Right lobe of liver (tissue), 6 donors: ENCODE data around the gene PCGF6. TPM values are rescaled to one million over a fixed set of nuclear protein-coding genes. Genes with fewer than 3 reads are reported as not detected.
A peak's percentile ranks its signal among the peaks of the same experiment; 100 is the strongest.
"Not testable (repeated sequence)": the region's sequence is repeated elsewhere in the genome, so short reads cannot be mapped to it uniquely, and the experiment has no call there.

Experiments used
- ATAC-seq, 4 donors: fragments of 200-7000 bp; cut with Tn5 transposase; one replicate each; pipeline ENCODE4 v1.9.1; 2020; ENCODE audit warnings: mild to moderate bottlenecking in 4 of 4, moderate library complexity in 4 of 4
- DNase-seq, 3 donors: peaks; one replicate each; pipeline ENCODE4 v3.0.0-alpha.2; 2020
- H3K27ac ChIP-seq, 3 donors: fragments of 200-600 bp; one replicate each; pipeline ENCODE4 v1.8.0; 2022
- H3K27me3 ChIP-seq, 2 donors: fragments of 200-600 bp; one replicate each; pipeline ENCODE4 v1.8.0; 2022
- H3K36me3 ChIP-seq, 4 donors: fragments of 200-600 bp; sonication (generic) in 1 of 4; one replicate each; pipeline versions ENCODE4 v1.5.1 to v1.8.0; 2017 to 2022; ENCODE audit warnings: control low read depth in 1 of 4
- H3K4me1 ChIP-seq, 4 donors: fragments of 200-600 bp; sonication (generic) in 1 of 4; one replicate each; pipeline versions ENCODE4 v1.5.1 to v1.8.0; 2017 to 2022; ENCODE audit warnings: control low read depth in 1 of 4
- H3K4me3 ChIP-seq, 3 donors: fragments of 200-600 bp; one replicate each; pipeline ENCODE4 v1.8.0; 2022
- H3K9me3 ChIP-seq, 4 donors: fragments of 200-600 bp; sonication (generic) in 1 of 4; one replicate each; pipeline versions ENCODE4 v1.5.1 to v1.8.0; 2017 to 2022; ENCODE audit warnings: control low read depth in 1 of 4
- CTCF ChIP-seq, 4 donors: fragments of 200-600 bp in 3 of 4; fragments of 450-650 bp in 1 of 4; IDR thresholded peaks; one replicate each; pipeline versions ENCODE4 v1.5.1 to v1.8.0; 2016 to 2022; ENCODE audit warnings: antibody characterized with exemption in 4 of 4, mild to moderate bottlenecking in 2 of 4
- POLR2A ChIP-seq: fragments of 450-650 bp; IDR thresholded peaks from one replicate; pipeline ENCODE4 v1.6.1; 2017; ENCODE audit warnings: antibody characterized with exemption, mild to moderate bottlenecking
- WGBS: methylation state at CpG from one replicate; pipeline ENCODE4 v1.1.6; 2018; ENCODE audit warnings: low coverage, low lambda C conversion rate; ENCODE audit not compliant: insufficient coverage; ENCODE audit errors: missing lambda C conversion rate; 5-methylcytosine and 5-hydroxymethylcytosine counted together
- intact Hi-C, 2 donors: fragments of 100-400 bp; cut with DNase I; formaldehyde crosslinking; loops; one replicate each; pipeline versions ENCODE4 v1.11.2 to v1.14.1; 2022
- total RNA-seq, 6 experiments: library from RNA; depleted of rRNA in 2 of 6; stranded (reverse); fragments of >200 nt in 2 of 6; fragmentation: NEBNext Ultra II Directional in 3 of 6; extraction: Animal tissue kit (Norgen Biotek cat#: 25700) in 3 of 6; gene quantifications; one replicate each; pipeline versions ENCODE4 v1.1.0 to v1.2.4, GENCODE V29; 2016 to 2023
- donor health status: DM: no; HTN: yes; CAD: no.
- donor health status: DM: no; HTN: no; CAD: no.
- donor health status: DM: no; HTN: no; CAD: no.
- donor health status: DM: no; HTN: yes; CAD: no.
- donor health status: DM: no; HTN: yes; CAD: no.

Gene PCGF6
- total RNA-seq, 6 experiments from 2014 or later, result 4.7 to 8.5 (median 6.0) TPM

- Histone ChIP-seq H3K36me3 (no peaks in the 10 kb centered on the region), H3K4me3 (peak within 1 kb of the TSS; percentile 90 to 98 (median 91)), H3K4me1 (peaks cover 0 to 6% (median 0%) of the 10 kb centered on the region in 4 donors), H3K27ac (peak within 1 kb of the TSS; percentile 73 to 88 (median 76)), H3K27me3 (no peaks in the 10 kb centered on the region), H3K9me3 (no peaks in the 10 kb centered on the region)
- DNase-seq (peak; percentile 92 to 94 (median 93)), ATAC-seq (peak; percentile 84 to 91 (median 88))
- TF ChIP-seq POLR2A, result peak; percentile 85
- peak in 1 of 4 donors; percentile 17 for TF ChIP-seq CTCF (IDR thresholded peaks at IDR 0.05)
- WGBS, result 0% methylated on average over 18 of the region's 81 CpGs
- intact Hi-C loops, result no loop called here
Observed at GRCh38 chr10:103367782-103368518, 17.0 kb upstream of the PCGF6 start, which contains the start of gene TAF5. Gene TAF5 (plus strand): TSS chr10:103367976. CDS start chr10:103367990, 14 bp downstream.

GRCh38 chr10:103367379-103367781, 16.4 kb upstream of the PCGF6 start:
- no peak for TF ChIP-seq CTCF (IDR thresholded peaks at IDR 0.05)
- TF ChIP-seq POLR2A, result no peak
- Histone ChIP-seq H3K4me3 (peak overlapping the region; percentile 90 to 98 (median 91)), H3K36me3 (no peaks in the 10 kb centered on the region), H3K27ac (peak overlapping the region; percentile 73 to 88 (median 76)), H3K4me1 (peaks cover 0 to 6% (median 0%) of the 10 kb centered on the region in 4 donors), H3K27me3 (no peaks in the 10 kb centered on the region), H3K9me3 (no peaks in the 10 kb centered on the region)
- DNase-seq (no peak), ATAC-seq (peak in 1 of 4 donors; percentile 2)
- WGBS, result 39% methylated on average over 10 of the region's 10 CpGs
- intact Hi-C loops, result no loop called here

GRCh38 chr10:103360791-103361190, 9.9 kb upstream of the PCGF6 start:
- intact Hi-C loops, H3K36me3 ChIP-seq, H3K27ac ChIP-seq, H3K9me3 ChIP-seq, H3K27me3 ChIP-seq, ATAC-seq, DNase-seq, H3K4me1 ChIP-seq, H3K4me3 ChIP-seq: not testable (repeated sequence)
- WGBS, result 90% methylated on average over 5 of the region's 9 CpGs

GRCh38 chr10:103359493-103359892, 8.6 kb upstream of the PCGF6 start:
- H3K27me3 ChIP-seq, H3K36me3 ChIP-seq, DNase-seq, ATAC-seq, H3K9me3 ChIP-seq, H3K4me3 ChIP-seq, H3K4me1 ChIP-seq, intact Hi-C loops, H3K27ac ChIP-seq: not testable (repeated sequence)
- 94% methylated on average over 4 of the region's 4 CpGs for WGBS

- no peaks in the 10 kb centered on the region for H3K9me3 ChIP-seq
- DNase-seq (no peak), ATAC-seq (no peak)
- no peak overlapping the region for H3K4me3 ChIP-seq
- no peaks in the 10 kb centered on the region for H3K4me1 ChIP-seq
- no peak overlapping the region for H3K27ac ChIP-seq
- 74% methylated on average over 5 of the region's 5 CpGs for WGBS
- TF ChIP-seq POLR2A (no peak), CTCF (IDR thresholded peaks at IDR 0.05) (no peak)
- intact Hi-C loops, result no loop called here
- H3K27me3 ChIP-seq, result no peaks in the 10 kb centered on the region
- no peaks in the 10 kb centered on the region for H3K36me3 ChIP-seq
Observed at GRCh38 chr10:103355906-103356599, 5.1 kb upstream of the PCGF6 start.

- DNase-seq, H3K27me3 ChIP-seq, ATAC-seq, H3K36me3 ChIP-seq, H3K27ac ChIP-seq, intact Hi-C loops, H3K9me3 ChIP-seq, H3K4me1 ChIP-seq, H3K4me3 ChIP-seq: not testable (repeated sequence)
- WGBS, result 100% methylated on average over 3 of the region's 4 CpGs
Observed at GRCh38 chr10:103354567-103354966, 3.6 kb upstream of the PCGF6 start.
